CD14-positive monocyte (primary cell): ENCODE data around the gene RNF151. TPM values are rescaled to one million over a fixed set of nuclear protein-coding genes. Genes with fewer than 3 reads are reported as not detected.

Experiments used
- DNase-seq, 3 donors: peaks; one replicate each; pipeline ENCODE4 v3.0.0-alpha.2; 2011 to 2022
- H2AFZ ChIP-seq: 2 replicates; pipeline ENCODE4 v1.6.0; 2012; ENCODE audit warnings: mild to moderate bottlenecking, low read depth, low read length, inconsistent platforms; ENCODE audit not compliant: insufficient read depth, poor library complexity, severe bottlenecking
- H3K27ac ChIP-seq, 2 donors: 1 replicate in 1 of 2; 2 replicates in 1 of 2; pipeline ENCODE4 v1.5.1; 2012 to 2013; ENCODE audit warnings: low read length in 2 of 2, control low read depth in 1 of 2, inconsistent platforms in 1 of 2, low read depth in 1 of 2, mild to moderate bottlenecking in 1 of 2
- H3K27me3 ChIP-seq, 2 donors: one replicate each; pipeline versions ENCODE4 v1.6.0 to v1.6.1; 2011 to 2013; ENCODE audit warnings: low read length in 2 of 2; ENCODE audit not compliant: control insufficient read depth in 2 of 2, insufficient read depth in 2 of 2
- H3K36me3 ChIP-seq, 2 donors: replicated peaks in 1 of 2; 1 replicate in 1 of 2; 2 replicates in 1 of 2; pipeline versions ENCODE4 v1.5.1 to v1.6.1; 2012 to 2013; ENCODE audit warnings: low read length in 2 of 2, control low read depth in 1 of 2, inconsistent platforms in 1 of 2, mild to moderate bottlenecking in 1 of 2; ENCODE audit not compliant: insufficient read depth in 2 of 2, control insufficient read depth in 1 of 2
- H3K4me1 ChIP-seq, 2 donors: 1 replicate in 1 of 2; 2 replicates in 1 of 2; pipeline versions ENCODE4 v1.5.1 to v1.6.1; 2012 to 2013; ENCODE audit warnings: low read length in 2 of 2, control low read depth in 1 of 2, inconsistent platforms in 1 of 2, mild to moderate bottlenecking in 1 of 2, moderate library complexity in 1 of 2; ENCODE audit not compliant: insufficient read depth in 2 of 2, control insufficient read depth in 1 of 2
- H3K4me2 ChIP-seq: replicated peaks from 2 replicates; pipeline ENCODE3; 2012; ENCODE audit warnings: low read length, moderate library complexity, mild to moderate bottlenecking; ENCODE audit not compliant: poor library complexity, severe bottlenecking; ENCODE audit errors: extremely low read depth
- H3K4me3 ChIP-seq, 3 experiments: fragments of 200-600 bp in 1 of 3; sonication (generic) in 1 of 3; replicated peaks in 1 of 3; 1 replicate in 2 of 3; 2 replicates in 1 of 3; pipeline ENCODE4 v1.5.1; 2011 to 2013; ENCODE audit warnings: low read length in 3 of 3, mild to moderate bottlenecking in 3 of 3, control low read depth in 2 of 3, low read depth in 2 of 3, inconsistent platforms in 1 of 3, moderate library complexity in 1 of 3
- H3K79me2 ChIP-seq: 2 replicates; pipeline ENCODE4 v1.6.0; 2012; ENCODE audit warnings: mild to moderate bottlenecking, control low read depth, inconsistent platforms, low read length, moderate library complexity; ENCODE audit not compliant: insufficient read depth
- H3K9ac ChIP-seq: 2 replicates; pipeline ENCODE4 v1.6.0; 2017; ENCODE audit warnings: low read length, mild to moderate bottlenecking; ENCODE audit not compliant: insufficient read depth, poor library complexity, severe bottlenecking
- H3K9me3 ChIP-seq, 2 donors: replicated peaks in 1 of 2; 1 replicate in 1 of 2; 2 replicates in 1 of 2; pipeline versions ENCODE4 v1.5.1 to v1.6.1; 2012 to 2013; ENCODE audit warnings: low read length in 2 of 2, control low read depth in 1 of 2; ENCODE audit not compliant: control insufficient read depth in 1 of 2, insufficient read depth in 1 of 2
- H4K20me1 ChIP-seq: 2 replicates; pipeline ENCODE4 v1.6.0; 2012; ENCODE audit warnings: mild to moderate bottlenecking, low read length, control low read depth, moderate library complexity; ENCODE audit not compliant: insufficient read depth
- H3K27ac Mint-ChIP-seq, 7 donors: one replicate each; pipeline ENCODE4 v1.8.0; 2020; ENCODE audit warnings: mild to moderate bottlenecking in 7 of 7, mixed read lengths in 7 of 7, moderate library complexity in 6 of 7, inconsistent platforms in 2 of 7
- H3K27me3 Mint-ChIP-seq, 3 donors: one replicate each; pipeline ENCODE4 v1.8.0; 2021 to 2022; ENCODE audit warnings: low read depth in 3 of 3, mild to moderate bottlenecking in 3 of 3, mixed read lengths in 3 of 3, moderate library complexity in 3 of 3, inconsistent platforms in 1 of 3
- H3K36me3 Mint-ChIP-seq, 2 donors: one replicate each; pipeline ENCODE4 v1.8.0; 2020; ENCODE audit warnings: mixed read lengths in 2 of 2, inconsistent platforms in 1 of 2, mild to moderate bottlenecking in 1 of 2
- H3K4me1 Mint-ChIP-seq: one replicate; pipeline ENCODE4 v1.8.0; 2020; ENCODE audit warnings: mild to moderate bottlenecking, mixed read lengths
- H3K4me3 Mint-ChIP-seq, 2 donors: one replicate each; pipeline ENCODE4 v1.8.0; 2020; ENCODE audit warnings: mild to moderate bottlenecking in 2 of 2, mixed read lengths in 2 of 2, moderate library complexity in 1 of 2
- H3K9me3 Mint-ChIP-seq, 7 donors: one replicate each; pipeline ENCODE4 v1.8.0; 2020 to 2022; ENCODE audit warnings: mixed read lengths in 7 of 7, mild to moderate bottlenecking in 6 of 7, moderate library complexity in 6 of 7, inconsistent platforms in 2 of 7
- WGBS: methylation state at CpG from one replicate; pipeline ENCODE4 v1.1.5; 2013; ENCODE audit warnings: missing lambda C conversion rate; ENCODE audit not compliant: insufficient coverage; 5-methylcytosine and 5-hydroxymethylcytosine counted together
- intact Hi-C, 2 donors: fragments of 100-400 bp; cut with micrococcal nuclease; formaldehyde crosslinking; loops; one replicate each; pipeline versions ENCODE4 v1.15.0 to v1.15.1; 2023
- polyA plus RNA-seq, 3 donors: library from polyadenylated mRNA; depleted of rRNA in 1 of 3; unstranded in 2 of 3; stranded (reverse) in 1 of 3; fragments of 300-500 nt in 2 of 3; fragments of >200 nt in 1 of 3; fragmentation: Illumina TruSeq in 2 of 3; gene quantifications; 1 replicate in 2 of 3; 2 replicates in 1 of 3; pipeline ENCODE4 v1.2.3, GENCODE V29; 2012 to 2021
- TF ChIP-seq, protein P1 (sequence below): fragments of 200-600 bp; IDR thresholded peaks from one replicate; pipeline ENCODE4 v1.8.0; 2022; ENCODE audit warnings: antibody characterized with exemption, mild to moderate bottlenecking

RNF151 gene
- polyA plus RNA-seq, 3 donors = not detected

GRCh38 chr16:1991948-1992703 lies 25.5 kb downstream of the RNF151 start:
- TF ChIP-seq, protein P1, sequence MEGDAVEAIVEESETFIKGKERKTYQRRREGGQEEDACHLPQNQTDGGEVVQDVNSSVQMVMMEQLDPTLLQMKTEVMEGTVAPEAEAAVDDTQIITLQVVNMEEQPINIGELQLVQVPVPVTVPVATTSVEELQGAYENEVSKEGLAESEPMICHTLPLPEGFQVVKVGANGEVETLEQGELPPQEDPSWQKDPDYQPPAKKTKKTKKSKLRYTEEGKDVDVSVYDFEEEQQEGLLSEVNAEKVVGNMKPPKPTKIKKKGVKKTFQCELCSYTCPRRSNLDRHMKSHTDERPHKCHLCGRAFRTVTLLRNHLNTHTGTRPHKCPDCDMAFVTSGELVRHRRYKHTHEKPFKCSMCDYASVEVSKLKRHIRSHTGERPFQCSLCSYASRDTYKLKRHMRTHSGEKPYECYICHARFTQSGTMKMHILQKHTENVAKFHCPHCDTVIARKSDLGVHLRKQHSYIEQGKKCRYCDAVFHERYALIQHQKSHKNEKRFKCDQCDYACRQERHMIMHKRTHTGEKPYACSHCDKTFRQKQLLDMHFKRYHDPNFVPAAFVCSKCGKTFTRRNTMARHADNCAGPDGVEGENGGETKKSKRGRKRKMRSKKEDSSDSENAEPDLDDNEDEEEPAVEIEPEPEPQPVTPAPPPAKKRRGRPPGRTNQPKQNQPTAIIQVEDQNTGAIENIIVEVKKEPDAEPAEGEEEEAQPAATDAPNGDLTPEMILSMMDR = no peak
- Histone ChIP-seq H3K9me3 (peaks cover 7 to 8% of the 10 kb centered on the region in 2 donors), H3K4me1 (peaks cover 18% of the 10 kb centered on the region in 2 donors), H3K27me3 (peaks cover 20 to 33% of the 10 kb centered on the region in 2 donors), H3K36me3 (peaks cover 0 to 5% of the 10 kb centered on the region in 2 donors), H4K20me1 (peaks cover 2% of the 10 kb centered on the region), H3K9ac (peak overlapping the region; percentile 46), H3K4me2 (peak overlapping the region; percentile 64), H3K79me2 (no peaks in the 10 kb centered on the region), H3K27ac (peak overlapping the region in 1 of 2 donors; percentile 26), H3K4me3 (peak overlapping the region in 1 of 3 experiments; percentile 57), H2AFZ (peak overlapping the region; percentile 71)
- Mint-ChIP-seq H3K27me3 (peaks cover 35 to 52% (median 42%) of the 10 kb centered on the region in 3 donors), H3K4me3 (peak overlapping the region; percentile 57 to 64), H3K9me3 (peaks cover 0 to 16% (median 11%) of the 10 kb centered on the region in 7 donors), H3K36me3 (peaks cover 15 to 21% of the 10 kb centered on the region in 2 donors), H3K27ac (no peak overlapping the region), H3K4me1 (peaks cover 14% of the 10 kb centered on the region)
- intact Hi-C loops = loop anchor here in 1 of 2 donors (2.0 kb wide), 1 partner anchor 49 kb away; the partner anchor contains the start of gene MSRB1
- WGBS = 5% methylated on average over 75 of the region's 96 CpGs
- peak; percentile 90 to 96 (median 95) for DNase-seq

DNA sequence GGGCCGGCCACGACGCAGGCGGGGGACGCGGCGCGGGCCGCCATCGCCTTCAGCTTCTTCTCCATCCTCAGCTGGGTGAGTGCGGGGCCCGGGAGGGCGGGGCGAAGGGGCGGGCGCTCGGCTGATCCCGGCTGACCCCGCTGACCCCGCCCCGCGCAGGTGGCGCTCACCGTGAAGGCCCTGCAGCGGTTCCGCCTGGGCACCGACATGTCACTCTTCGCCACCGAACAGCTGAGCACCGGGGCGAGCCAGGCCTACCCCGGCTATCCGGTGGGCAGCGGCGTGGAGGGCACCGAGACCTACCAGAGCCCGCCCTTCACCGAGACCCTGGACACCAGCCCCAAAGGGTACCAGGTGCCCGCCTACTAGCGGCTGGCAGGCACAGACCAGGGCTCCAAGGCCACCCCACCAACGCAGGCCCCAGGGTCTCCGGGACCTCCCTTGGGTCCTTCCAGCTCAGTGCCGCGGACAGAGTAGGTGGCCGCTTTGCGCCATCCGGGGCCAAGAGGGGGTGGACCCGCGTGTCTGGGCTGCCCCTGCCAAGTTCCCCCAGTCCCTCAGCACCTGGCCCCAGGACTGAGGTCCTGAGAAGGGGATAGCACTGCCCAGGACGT lies 26.2 kb downstream of the RNF151 start:
- peaks cover 14% of the 10 kb centered on the region for H3K4me1 Mint-ChIP-seq
- TF ChIP-seq, protein P1 = no peak
- H2AFZ ChIP-seq = peak overlapping the region; percentile 63
- peaks cover 18% of the 10 kb centered on the region in 2 donors for H3K4me1 ChIP-seq
- no peak for DNase-seq
- peaks cover 7 to 8% of the 10 kb centered on the region in 2 donors for H3K9me3 ChIP-seq
- H3K36me3 ChIP-seq = peaks cover 5 to 12% of the 10 kb centered on the region in 2 donors
- H3K4me3 Mint-ChIP-seq = no peak overlapping the region
- peaks cover 33 to 49% (median 42%) of the 10 kb centered on the region in 3 donors for H3K27me3 Mint-ChIP-seq
- no peak overlapping the region for H3K4me2 ChIP-seq
- H3K27ac ChIP-seq = no peak overlapping the region
- intact Hi-C loops = loop anchor here in 1 of 2 donors (2.0 kb wide), 1 partner anchor 50 kb away; the partner anchor contains the start of gene MSRB1
- H3K4me3 ChIP-seq = no peak overlapping the region
- H3K27ac Mint-ChIP-seq = no peak overlapping the region
- peaks cover 17 to 26% of the 10 kb centered on the region in 2 donors for H3K36me3 Mint-ChIP-seq
- peaks cover 2% of the 10 kb centered on the region for H4K20me1 ChIP-seq
- peaks cover 0 to 16% (median 11%) of the 10 kb centered on the region in 7 donors for H3K9me3 Mint-ChIP-seq
- 55% methylated on average over 50 of the region's 50 CpGs for WGBS
- peaks cover 20 to 33% of the 10 kb centered on the region in 2 donors for H3K27me3 ChIP-seq
- no peak overlapping the region for H3K9ac ChIP-seq
- H3K79me2 ChIP-seq = no peaks in the 10 kb centered on the region
